ENCODE results near the gene AATF.

The AATF gene

GRCh38 chr17:37016780-37017179, 68.0 kb downstream of the AATF start:
- no peak for ATAC-seq (ENCODE audit: low read depth)

GRCh38 chr17:37017404-37017803, 68.7 kb downstream of the AATF start:
- ATAC-seq (ENCODE audit: low read depth) = no peak
- Histone ChIP-seq H3K36me3 (ENCODE audit: low read depth) (peaks cover 19% of the 10 kb centered on the region), H3K4me3 (ENCODE audit: severe bottlenecking) (no peak overlapping the region), H3K27ac (ENCODE audit: poor library complexity, severe bottlenecking) (no peak overlapping the region), H3K4me1 (ENCODE audit: insufficient read depth, poor library complexity, severe bottlenecking) (no peaks in the 10 kb centered on the region), H3K9me3 (ENCODE audit: severe bottlenecking) (no peaks in the 10 kb centered on the region), H3K27me3 (ENCODE audit: insufficient read depth, poor library complexity, severe bottlenecking) (no peaks in the 10 kb centered on the region)
- TF ChIP-seq CTCF (IDR thresholded peaks at IDR 0.05; ENCODE audit: poor library complexity, severe bottlenecking) = no peak
- DNase-seq (ENCODE audit: low spot score) = no peak

More at GRCh38 chr17:37016780-37017179, 68.0 kb downstream of the AATF start:
- TF ChIP-seq CTCF (IDR thresholded peaks at IDR 0.05; ENCODE audit: poor library complexity, severe bottlenecking) = no peak
- no peak for DNase-seq (ENCODE audit: low spot score)
- Histone ChIP-seq H3K27me3 (ENCODE audit: insufficient read depth, poor library complexity, severe bottlenecking) (no peaks in the 10 kb centered on the region), H3K9me3 (ENCODE audit: severe bottlenecking) (no peaks in the 10 kb centered on the region), H3K4me1 (ENCODE audit: insufficient read depth, poor library complexity, severe bottlenecking) (no peaks in the 10 kb centered on the region), H3K36me3 (ENCODE audit: low read depth) (peaks cover 18% of the 10 kb centered on the region), H3K4me3 (ENCODE audit: severe bottlenecking) (no peak overlapping the region), H3K27ac (ENCODE audit: poor library complexity, severe bottlenecking) (no peak overlapping the region)

- Histone ChIP-seq H3K27me3 (ENCODE audit: insufficient read depth, poor library complexity, severe bottlenecking) (no peaks in the 10 kb centered on the region), H3K36me3 (ENCODE audit: low read depth) (peaks cover 30% of the 10 kb centered on the region), H3K4me1 (ENCODE audit: insufficient read depth, poor library complexity, severe bottlenecking) (no peaks in the 10 kb centered on the region), H3K9me3 (ENCODE audit: severe bottlenecking) (no peaks in the 10 kb centered on the region), H3K4me3 (ENCODE audit: severe bottlenecking) (no peak overlapping the region), H3K27ac (ENCODE audit: poor library complexity, severe bottlenecking) (no peak overlapping the region)
- no peak for TF ChIP-seq CTCF (IDR thresholded peaks at IDR 0.05; ENCODE audit: poor library complexity, severe bottlenecking)
- ATAC-seq (ENCODE audit: low read depth) (no peak), DNase-seq (ENCODE audit: low spot score) (no peak)
Observed at GRCh38 chr17:37019117-37019740, 70.5 kb downstream of the AATF start.

GRCh38 chr17:37019741-37020129, 71.0 kb downstream of the AATF start:
- Histone ChIP-seq H3K27ac (ENCODE audit: poor library complexity, severe bottlenecking) (no peak overlapping the region), H3K27me3 (ENCODE audit: insufficient read depth, poor library complexity, severe bottlenecking) (no peaks in the 10 kb centered on the region), H3K9me3 (ENCODE audit: severe bottlenecking) (no peaks in the 10 kb centered on the region), H3K4me1 (ENCODE audit: insufficient read depth, poor library complexity, severe bottlenecking) (no peaks in the 10 kb centered on the region), H3K4me3 (ENCODE audit: severe bottlenecking) (no peak overlapping the region), H3K36me3 (ENCODE audit: low read depth) (peaks cover 30% of the 10 kb centered on the region)
- DNase-seq (ENCODE audit: low spot score) (no peak), ATAC-seq (ENCODE audit: low read depth) (no peak)
- TF ChIP-seq CTCF (IDR thresholded peaks at IDR 0.05; ENCODE audit: poor library complexity, severe bottlenecking) = no peak

- peaks cover 32% of the 10 kb centered on the region for H3K36me3 ChIP-seq (ENCODE audit: low read depth)
- no peak for TF ChIP-seq CTCF (IDR thresholded peaks at IDR 0.05; ENCODE audit: poor library complexity, severe bottlenecking)
- ATAC-seq (ENCODE audit: low read depth) = no peak
Observed at GRCh38 chr17:37024181-37024637, 75.5 kb downstream of the AATF start.

More at GRCh38 chr17:37024181-37024637, 75.5 kb downstream of the AATF start:
- Histone ChIP-seq H3K9me3 (ENCODE audit: severe bottlenecking) (no peaks in the 10 kb centered on the region), H3K27ac (ENCODE audit: poor library complexity, severe bottlenecking) (no peak overlapping the region), H3K4me1 (ENCODE audit: insufficient read depth, poor library complexity, severe bottlenecking) (no peaks in the 10 kb centered on the region), H3K4me3 (ENCODE audit: severe bottlenecking) (no peak overlapping the region), H3K27me3 (ENCODE audit: insufficient read depth, poor library complexity, severe bottlenecking) (no peaks in the 10 kb centered on the region)
- no peak for DNase-seq (ENCODE audit: low spot score)
